Measurements from ENCODE around the gene EVC2.

EVC2 gene

GRCh38 chr4:5711479-5712184, 3.3 kb upstream of the EVC2 start:
- no peak for DNase-seq

DNA sequence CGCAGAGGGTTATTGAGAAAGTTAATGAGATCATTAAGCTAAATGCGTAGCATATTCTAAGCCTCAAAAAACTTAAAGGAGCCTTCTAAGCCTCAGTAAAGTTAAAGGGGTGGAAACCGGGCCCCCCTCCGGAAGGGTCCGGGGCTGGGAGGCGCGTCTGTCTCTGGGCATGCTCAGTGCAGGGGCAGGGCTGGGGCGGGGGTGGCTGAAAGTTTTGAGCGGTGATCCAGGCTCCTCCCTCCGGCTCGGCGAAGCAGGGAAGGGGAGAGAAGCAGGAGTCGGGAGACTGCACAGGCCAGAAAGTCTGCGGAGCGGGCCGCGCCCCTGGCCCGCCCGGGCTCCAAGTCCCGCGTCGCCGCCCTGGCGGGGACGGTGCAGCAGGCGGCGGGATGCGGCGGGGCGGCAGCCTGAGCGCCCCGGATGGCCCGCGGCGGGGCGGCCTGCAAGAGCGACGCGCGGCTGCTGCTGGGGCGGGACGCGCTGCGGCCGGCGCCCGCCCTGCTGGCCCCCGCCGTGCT, 2.7 kb upstream of the EVC2 start, which contains the start of gene EVC:
EVC (plus strand) TSS at position 241 of the 518 bp plus-strand sequence; CDS start at position 421, 180 bp downstream.
- no peak for DNase-seq

DNA sequence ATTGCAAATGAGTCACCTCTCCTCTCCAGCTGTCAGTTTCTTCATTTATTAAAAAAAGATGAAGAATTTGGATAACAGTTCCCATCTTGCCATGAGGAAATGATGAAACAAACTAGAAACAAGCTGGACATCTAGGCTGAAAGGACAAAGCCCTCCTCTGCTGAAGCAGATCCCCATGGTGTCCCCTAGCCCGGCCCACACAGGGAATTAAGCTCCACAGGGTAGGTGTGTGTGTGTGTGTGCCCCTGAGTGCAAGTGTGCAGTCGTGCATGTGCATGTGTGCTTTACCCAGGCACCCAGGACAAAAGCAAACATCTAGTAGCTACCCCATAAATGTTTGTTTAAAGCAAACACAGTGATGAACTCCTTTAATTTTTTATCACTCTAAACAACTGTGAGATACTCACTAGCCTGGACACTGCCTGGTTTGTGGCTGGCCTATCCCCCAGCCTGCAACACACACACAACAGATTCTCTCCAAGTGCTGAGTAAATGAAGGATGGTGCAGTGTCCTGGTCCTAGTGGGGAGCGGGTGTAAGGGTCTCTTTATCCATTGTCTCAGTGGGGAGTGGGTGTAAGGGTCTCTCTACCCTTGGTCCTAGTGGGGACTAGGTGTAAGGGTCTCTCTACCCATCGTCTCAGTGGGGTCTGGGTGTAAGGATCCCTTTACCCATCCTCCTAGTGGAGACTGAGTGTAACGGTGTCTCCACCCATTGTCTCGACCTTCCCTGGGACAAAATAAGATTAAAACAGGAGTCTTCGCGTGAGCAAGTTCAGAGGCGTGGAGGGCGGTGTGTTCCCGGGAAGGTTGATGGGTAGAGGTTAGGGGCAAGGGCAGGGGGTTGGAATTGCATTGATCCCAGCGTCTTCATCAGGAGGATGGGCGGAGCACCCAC, 2.0 kb upstream of the EVC2 start:
- no peak for DNase-seq

- DNase-seq = no peak
Measured at GRCh38 chr4:5709207-5709575, 832 bp upstream of the EVC2 start.

- DNase-seq = no peak
Measured at GRCh38 chr4:5707778-5708448, 446 bp downstream of the EVC2 start.

GRCh38 chr4:5707366-5707765, 993 bp downstream of the EVC2 start:
- no peak for DNase-seq

GRCh38 chr4:5706486-5707290, 1.7 kb downstream of the EVC2 start:
- no peak for DNase-seq

DNA sequence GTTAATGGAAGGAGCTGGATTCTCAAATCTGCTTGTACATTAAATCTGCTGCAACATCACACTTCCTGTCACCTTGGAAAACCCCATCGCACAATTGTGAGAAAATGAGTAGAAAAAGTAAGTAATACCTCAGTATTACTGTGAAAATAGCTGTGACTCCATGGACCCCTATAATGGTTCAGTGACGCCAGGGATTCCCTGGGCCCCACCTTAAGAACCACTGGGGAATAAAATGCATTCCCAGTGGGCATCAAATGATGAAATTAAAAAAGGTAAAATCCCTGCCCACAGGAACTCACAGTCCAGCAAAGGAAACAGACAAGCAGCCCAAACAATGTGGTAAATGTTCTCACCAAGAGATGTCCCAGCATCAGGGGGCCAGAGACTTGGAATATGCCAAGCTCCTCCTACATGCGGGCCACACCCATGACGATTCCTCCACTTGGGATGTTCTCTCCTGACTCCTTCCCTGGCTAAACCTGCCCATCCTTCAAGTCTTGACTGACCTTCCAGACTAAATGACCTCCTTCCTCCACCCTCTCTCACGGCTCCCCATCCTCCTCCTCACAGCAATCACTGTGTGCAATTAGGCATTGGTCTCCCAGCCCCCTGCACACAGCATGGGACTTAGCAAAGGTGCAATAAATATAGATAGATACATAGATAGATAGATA, 2.6 kb downstream of the EVC2 start:
- no peak for DNase-seq

- no peak for DNase-seq
Measured at GRCh38 chr4:5704276-5704675, 4.1 kb downstream of the EVC2 start.

- DNase-seq = no peak
Measured at GRCh38 chr4:5703831-5704230, 4.5 kb downstream of the EVC2 start.

DNA sequence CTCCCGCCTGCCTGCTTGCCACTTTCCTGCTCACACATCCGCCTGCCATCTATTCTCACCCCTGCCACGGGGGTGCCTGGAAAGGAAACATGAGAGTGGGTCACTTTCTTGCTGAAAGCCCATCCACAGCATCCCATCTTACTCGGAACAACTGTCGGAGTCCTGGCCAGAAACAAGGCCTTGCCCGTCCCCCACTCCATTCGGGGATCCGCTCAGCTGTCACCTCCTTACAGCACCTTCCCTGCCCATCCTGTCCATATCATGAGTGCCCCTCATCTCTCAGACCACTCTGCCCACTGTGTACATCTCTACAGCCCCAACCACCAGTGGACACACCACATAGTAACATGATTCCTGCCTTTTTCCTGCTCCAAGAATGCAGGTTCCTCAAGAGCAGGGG, 6.4 kb downstream of the EVC2 start:
- DNase-seq = no peak

DNA sequence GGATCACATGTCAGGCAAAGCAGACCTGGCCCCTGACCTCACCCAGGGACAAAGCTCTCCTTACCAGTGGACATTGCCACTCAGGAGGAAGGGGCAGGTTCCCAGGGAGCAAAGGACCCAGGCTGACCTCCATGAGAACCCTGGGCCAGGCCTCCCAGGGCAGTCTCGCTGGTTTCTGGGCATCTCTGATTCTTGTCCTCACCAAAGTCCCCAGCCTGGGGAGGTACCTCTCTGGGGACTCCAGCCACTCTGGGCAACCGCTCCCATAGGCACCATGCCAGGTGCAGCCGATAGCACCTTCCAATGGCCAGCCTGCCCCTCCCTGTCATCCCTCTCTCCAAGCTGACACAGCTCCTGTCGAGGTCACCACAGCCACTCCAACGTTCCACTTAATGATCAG, 7.9 kb downstream of the EVC2 start:
- DNase-seq = no peak

- DNase-seq = no peak
Measured at GRCh38 chr4:5696341-5696740, 12.0 kb downstream of the EVC2 start.

GRCh38 chr4:5693871-5694270, 14.5 kb downstream of the EVC2 start:
- no peak for DNase-seq

- no peak for DNase-seq
Measured at GRCh38 chr4:5691491-5692132, 16.7 kb downstream of the EVC2 start.

DNA sequence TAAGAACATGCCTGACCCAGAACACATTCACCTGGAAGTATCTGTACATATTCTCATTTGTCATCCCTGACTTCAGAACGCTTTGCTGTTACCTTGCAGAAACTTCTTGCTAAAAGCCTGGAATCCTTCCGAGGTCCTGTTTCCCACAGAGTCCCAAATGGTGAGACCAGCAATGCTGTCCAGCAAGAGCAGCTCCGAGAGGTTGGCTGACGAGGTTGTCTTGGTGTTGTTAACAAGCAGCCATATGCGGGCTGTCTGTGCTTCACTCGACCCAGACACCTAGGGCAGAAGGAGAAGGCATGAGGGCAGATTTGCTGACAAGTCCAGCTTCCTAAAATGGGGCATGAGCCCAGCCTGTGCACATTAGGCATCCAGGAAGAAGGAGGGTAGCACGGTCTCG, 19.3 kb downstream of the EVC2 start:
- DNase-seq = no peak

GRCh38 chr4:5686338-5686737, 22.0 kb downstream of the EVC2 start:
- no peak for DNase-seq

DNA sequence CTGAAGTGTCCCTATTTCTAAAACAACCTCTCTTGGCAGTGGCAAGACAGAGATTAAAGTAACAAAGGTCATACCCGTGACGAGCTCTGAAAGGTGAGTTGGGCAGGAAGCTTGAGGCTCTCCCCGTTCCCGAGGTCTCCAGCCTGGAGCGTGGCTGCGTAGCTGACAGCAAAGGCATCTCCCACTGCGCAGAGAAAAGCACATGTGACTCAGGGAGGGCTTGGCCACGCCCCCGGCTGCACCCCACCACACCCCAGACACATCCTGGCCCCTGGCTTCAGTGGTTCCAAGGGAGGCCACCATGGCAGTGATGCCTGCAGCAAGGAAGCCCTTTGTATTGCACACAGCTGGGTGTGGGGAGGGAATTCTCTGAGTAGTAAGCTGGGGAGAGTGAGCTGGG, 23.1 kb downstream of the EVC2 start:
- DNase-seq = no peak

GRCh38 chr4:5683566-5683965, 24.8 kb downstream of the EVC2 start:
- DNase-seq = no peak

GRCh38 chr4:5678977-5679376, 29.4 kb downstream of the EVC2 start:
- no peak for DNase-seq

GRCh38 chr4:5676763-5677162, 31.6 kb downstream of the EVC2 start:
- DNase-seq = no peak

- no peak for DNase-seq
Measured at GRCh38 chr4:5666741-5667140, 41.6 kb downstream of the EVC2 start.

Data from GDM1 (cell line).